ENCODE measurements around the gene CNTN1.

- TF ChIP-seq TAF1 (IDR thresholded peaks at IDR 0.05; ENCODE audit: borderline replicate concordance, insufficient read depth, low read length) (no peak), POLR2AphosphoS5 (IDR thresholded peaks at IDR 0.05; ENCODE audit: low read depth, low read length) (no peak), REST (IDR thresholded peaks at IDR 0.05; ENCODE audit: insufficient read depth in 1 of 2, low read depth in 2 of 2, low read length in 2 of 2) (no peak), SIN3A (IDR thresholded peaks at IDR 0.05; ENCODE audit: borderline replicate concordance, insufficient read depth, low read length) (no peak), FOXP2 (optimal IDR thresholded peaks at IDR 0.05; ENCODE audit: borderline replicate concordance, extremely low read depth, extremely low read length, insufficient read depth) (no peak)
These were observed 260.8 kb downstream of the CNTN1 start for GRCh38 chr12:40953076-40953475.

Measured in PFSK-1 (cell line).